K562 (cell line): Measurements from ENCODE around the gene PPP1R12B. TPM values are rescaled to one million over a fixed set of nuclear protein-coding genes. Genes with fewer than 3 reads are reported as not detected.

ENCODE experiments used
- ATAC-seq: fragments of 200-7000 bp; cut with Tn5 transposase; 3 replicates; pipeline ENCODE4 v1.9.1; 2020; ENCODE audit warnings: moderate library complexity
- BruUV-seq: library from RNA; stranded (reverse); fragments of 400-500 nt; replicated peaks from 2 replicates; lab custom pipeline; 2021; lab: Mats Ljungman, UMichigan
- CTCF ChIA-PET: fragments of 300-600 bp; formaldehyde crosslinking; extraction: SDS; loops from one replicate; lab custom pipeline; 2021; ENCODE audit warnings: low intra/inter-chr PET ratio; lab: Yijun Ruan, JAX
- POLR2A ChIA-PET: fragments of 300-600, 350-650 bp; sonication (Branson Sonifier 250); formaldehyde crosslinking; extraction: SDS; loops from one replicate; lab custom pipeline; 2021; ENCODE audit warnings: antibody characterized with exemption, inconsistent platforms; lab: Yijun Ruan, JAX
- DNase-seq, 4 experiments: peaks; one replicate each; pipeline versions ENCODE4 v3.0.0 to v3.0.0-alpha.2; 2011 to 2018; ENCODE audit warnings: low spot score in 3 of 4, mixed read lengths in 3 of 4; ENCODE audit errors: extremely low read depth in 1 of 4
- FAIRE-seq: peaks from 2 replicates; lab custom pipeline; 2011; peaks lifted over from hg19 to GRCh38; lab: Jason Lieb, UNC
- H2AFZ ChIP-seq: 2 replicates; pipeline ENCODE4 v1.6.0; 2011; ENCODE audit warnings: low read depth, low read length, control low read depth, inconsistent platforms
- H3K27ac ChIP-seq: fragments of 200-600 bp; 3 replicates; pipeline ENCODE4 v1.8.0; 2011; ENCODE audit warnings: low read depth, mild to moderate bottlenecking, control low read depth, inconsistent platforms, low read length, moderate library complexity, mixed read lengths; ENCODE audit errors: extremely low read depth
- H3K27me3 ChIP-seq, 2 experiments: fragments of 300-600 bp in 1 of 2; 2 replicates in 1 of 2; 3 replicates in 1 of 2; pipeline versions ENCODE4 v1.6.0 to v1.8.0; 2011; ENCODE audit warnings: inconsistent platforms in 2 of 2, low read length in 2 of 2, mild to moderate bottlenecking in 1 of 2, mixed read lengths in 1 of 2, moderate library complexity in 1 of 2; ENCODE audit not compliant: control insufficient read depth in 2 of 2, insufficient read depth in 2 of 2
- H3K36me3 ChIP-seq: fragments of 300-600 bp; 3 replicates; pipeline ENCODE4 v1.8.0; 2011; ENCODE audit warnings: mild to moderate bottlenecking, low read length, inconsistent platforms; ENCODE audit not compliant: control insufficient read depth, insufficient read depth
- H3K4me1 ChIP-seq, 2 experiments: fragments of 200-600 bp in 1 of 2; replicated peaks in 1 of 2; 2 replicates in 1 of 2; 3 replicates in 1 of 2; pipeline versions ENCODE4 v1.5.1 to v1.8.0; 2011; ENCODE audit warnings: inconsistent platforms in 2 of 2, low read length in 2 of 2, mild to moderate bottlenecking in 1 of 2, mixed read lengths in 1 of 2, moderate library complexity in 1 of 2; ENCODE audit not compliant: control insufficient read depth in 2 of 2, insufficient read depth in 2 of 2
- H3K4me2 ChIP-seq: 2 replicates; pipeline ENCODE4 v1.6.1; 2011; ENCODE audit warnings: low read length, control low read depth, inconsistent platforms, mixed read lengths; ENCODE audit not compliant: insufficient read depth
- H3K4me3 ChIP-seq: fragments of 200-600 bp; sonication (generic), shearing (Covaris generic); 2 replicates; pipeline ENCODE4 v1.5.1; 2016; ENCODE audit warnings: control low read depth, inconsistent platforms
- H3K79me2 ChIP-seq: fragments of 200-600 bp; 3 replicates; pipeline ENCODE4 v1.8.0; 2011; ENCODE audit warnings: low read length, inconsistent platforms; ENCODE audit not compliant: control insufficient read depth, insufficient read depth
- H3K9ac ChIP-seq, 2 experiments: 2 replicates each; pipeline versions ENCODE4 v1.6.0 to v1.6.1; 2011; ENCODE audit warnings: low read depth in 2 of 2, low read length in 2 of 2, control low read depth in 1 of 2, inconsistent platforms in 1 of 2, mild to moderate bottlenecking in 1 of 2, mixed read lengths in 1 of 2; ENCODE audit not compliant: insufficient read depth in 1 of 2
- H3K9me1 ChIP-seq: one replicate; pipeline ENCODE4 v1.6.0; 2011; ENCODE audit warnings: inconsistent platforms, mild to moderate bottlenecking, low read length, moderate library complexity; ENCODE audit not compliant: control insufficient read depth, insufficient read depth
- H3K9me3 ChIP-seq: replicated peaks from 2 replicates; pipeline ENCODE4 v1.5.1; 2011; ENCODE audit warnings: low read depth, low read length, inconsistent platforms; ENCODE audit not compliant: control insufficient read depth, insufficient read depth
- H4K20me1 ChIP-seq: replicated peaks from 2 replicates; pipeline ENCODE4 v1.6.1; 2011; ENCODE audit warnings: low read length, inconsistent platforms, mixed read lengths; ENCODE audit not compliant: control insufficient read depth, insufficient read depth
- EGR1 ChIP-seq: fragments of 450-650 bp; conservative IDR thresholded peaks from 2 replicates; pipeline ENCODE4 v1.6.1; 2017; ENCODE audit warnings: mild to moderate bottlenecking
- FOXJ2 ChIP-seq: fragments of 200-800 bp; sonication (Bioruptor generic); IDR thresholded peaks from 2 replicates; pipeline ENCODE4 v1.6.1; 2016; ENCODE audit warnings: missing genetic modification characterization, missing compliant biosample characterization
- FOXK2 ChIP-seq, 2 experiments: fragments of 450-650 bp; IDR thresholded peaks in 1 of 2; conservative IDR thresholded peaks in 1 of 2; 2 replicates each; pipeline ENCODE4 v1.6.1; 2016; ENCODE audit warnings: low read depth in 2 of 2, mild to moderate bottlenecking in 1 of 2
- KDM2B ChIP-seq: fragments of 250-450 bp; sonication (Bioruptor Pico); IDR thresholded peaks from 2 replicates; pipeline ENCODE4 v1.8.0; 2021; ENCODE audit warnings: mild to moderate bottlenecking, moderate library complexity
- MBD2 ChIP-seq: sonication (generic); IDR thresholded peaks from 2 replicates; pipeline ENCODE4 v1.6.1; 2016; ENCODE audit warnings: low read depth, borderline replicate concordance
- NCOA6 ChIP-seq: fragments of 450-650 bp; IDR thresholded peaks from 2 replicates; pipeline ENCODE4 v1.6.1; 2017; ENCODE audit warnings: mild to moderate bottlenecking
- NR2C2 ChIP-seq, 2 experiments: fragments of 200-800 bp in 1 of 2; sonication (Bioruptor generic) in 1 of 2; sonication (generic) in 1 of 2; formaldehyde crosslinking in 1 of 2; IDR thresholded peaks; 2 replicates each; pipeline versions ENCODE4 v1.6.1 to v1.8.0; 2016 to 2022; ENCODE audit warnings: mild to moderate bottlenecking in 1 of 2, missing compliant biosample characterization in 1 of 2, missing genetic modification characterization in 1 of 2, missing genetic modification reagents in 1 of 2
- POLR2G ChIP-seq: fragments of 200-400 bp; formaldehyde crosslinking; IDR thresholded peaks from 2 replicates; pipeline ENCODE4 v1.6.1; 2017; ENCODE audit warnings: low read depth, mild to moderate bottlenecking, antibody characterized with exemption, low read length, moderate library complexity
- SMARCE1 ChIP-seq: fragments of 450-650 bp; IDR thresholded peaks from 2 replicates; pipeline ENCODE4 v1.7.1; 2016; ENCODE audit warnings: mild to moderate bottlenecking
- TAF15 ChIP-seq: fragments of 200-400 bp; formaldehyde crosslinking; IDR thresholded peaks from 2 replicates; pipeline ENCODE4 v1.6.1; 2017; ENCODE audit warnings: mild to moderate bottlenecking, low read depth, low read length, moderate library complexity
- ZBED1 ChIP-seq: IDR thresholded peaks from 2 replicates; pipeline ENCODE4 v1.6.1; 2014
- ZC3H11A ChIP-seq: IDR thresholded peaks from 2 replicates; pipeline ENCODE4 v1.6.1; 2012; ENCODE audit warnings: low read depth, low read length, improper control_type of control experiment
- ZNF436 ChIP-seq: fragments of 250-450, 450-650 bp; sonication (Bioruptor Pico); formaldehyde crosslinking; IDR thresholded peaks from 2 replicates; pipeline ENCODE4 v1.7.0; 2020; ENCODE audit warnings: mild to moderate bottlenecking
- ZNF589 ChIP-seq: fragments of 200-800 bp; sonication (Bioruptor generic); IDR thresholded peaks from 2 replicates; pipeline ENCODE4 v1.6.1; 2016; ENCODE audit warnings: low read depth, missing genetic modification characterization, missing compliant biosample characterization
- ZSCAN29 ChIP-seq: fragments of 450-650 bp; IDR thresholded peaks from 2 replicates; pipeline ENCODE4 v1.6.1; 2017
- in situ Hi-C: fragments of 300-500 bp; cut with MboI; formaldehyde crosslinking; loops from 4 replicates; pipeline ENCODE4 v1.15.0; 2018; ENCODE audit warnings: inconsistent platforms, mixed read lengths
- intact Hi-C: fragments of 100-400 bp; cut with micrococcal nuclease; formaldehyde crosslinking; loops from 2 replicates; pipeline ENCODE4 v1.14.2; 2022
- polyA plus RNA-seq, 8 experiments: library from polyadenylated mRNA; depleted of rRNA in 4 of 8; stranded (reverse) in 5 of 8; unstranded in 3 of 8; fragments of >200 nt; fragmentation: Nextera tagmentation in 2 of 8; fragmentation: Illumina TruSeq in 1 of 8; extraction: Ambion mirVana in 2 of 8; extraction: Trizol in 1 of 8; gene quantifications; 2 replicates each; pipeline versions ENCODE4 v1.2.1 to v1.2.3, GENCODE V29; 2011 to 2014; ENCODE audit warnings: inconsistent platforms in 1 of 8, missing spikeins in 1 of 8
- total RNA-seq, 7 experiments: library from RNA; depleted of rRNA in 6 of 7; stranded (reverse); fragments of >200 nt in 6 of 7; fragmentation: Illumina TruSeq in 2 of 7; extraction: Trizol in 2 of 7; gene quantifications; 2 replicates each; pipeline versions ENCODE4 v1.2.1 to v1.2.3, GENCODE V29; 2011 to 2021; ENCODE audit warnings: low replicate concordance in 1 of 7
- TF ChIP-seq, protein P1 (sequence below): fragments of 450-650 bp; IDR thresholded peaks from 2 replicates; pipeline ENCODE4 v1.6.1; 2018; ENCODE audit not compliant: partially characterized antibody
- TF ChIP-seq, protein P2 (sequence below): fragments of 200-800 bp; sonication (Bioruptor generic); IDR thresholded peaks from 2 replicates; pipeline ENCODE4 v1.6.1; 2017; ENCODE audit warnings: missing genetic modification characterization, missing compliant biosample characterization

Gene PPP1R12B
- total and polyA plus RNA-seq, 9 of the 15 experiments (the other 6 are each of a cell fraction or from before 2014, with no cell fraction given) = 0.73 to 16.9 (median 13.6) TPM

DNA sequence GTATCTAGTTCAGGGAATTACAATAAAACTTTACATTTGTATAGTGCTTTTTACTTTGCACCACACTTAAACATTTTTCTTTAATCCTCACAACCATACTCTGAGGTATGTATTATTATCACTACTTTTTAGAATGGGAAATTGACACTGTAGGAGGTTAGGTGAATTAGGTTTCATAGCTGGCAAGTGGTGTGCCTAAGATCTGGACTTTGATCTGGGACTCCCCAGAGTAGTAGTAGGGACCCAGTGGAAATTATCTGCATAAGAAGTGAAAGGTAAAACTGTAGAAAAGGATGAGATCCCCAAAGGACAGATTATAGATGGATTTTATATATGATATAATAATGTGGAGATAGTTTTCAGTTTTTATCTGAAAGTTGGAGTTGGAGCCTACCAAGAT, 85.6 kb downstream of the PPP1R12B start:
- ATAC-seq (no peak), FAIRE-seq (no peak), DNase-seq (no peak)
- Histone ChIP-seq H3K79me2 (no peaks in the 10 kb centered on the region), H3K27me3 (no peaks in the 10 kb centered on the region), H3K9ac (no peak overlapping the region), H3K4me3 (no peak overlapping the region), H4K20me1 (0 out of 2 replicates have a peak, but pooled peaks cover 3% of the 10 kb centered on the region), H2AFZ (no peak overlapping the region), H3K9me3 (no peaks in the 10 kb centered on the region), H3K4me1 (peaks cover 2 to 8% of the 10 kb centered on the region in 2 experiments; a peak in 3 of 5 replicates), H3K9me1 (no peaks in the 10 kb centered on the region), H3K36me3 (peaks cover 41% of the 10 kb centered on the region; the same call in 2 of the 3 replicates), H3K27ac (no peak overlapping the region), H3K4me2 (no peak overlapping the region)
- ChIA-PET POLR2A (no interaction called here), CTCF (no interaction called here)
- in situ Hi-C loops = no loop called here
- no TSS peak for BruUV-seq
- intact Hi-C loops = no loop called here
- no peak for TF ChIP-seq KDM2B (CRISPR knock-in tag)
- TF ChIP-seq ZNF589 = no peak
- TF ChIP-seq ZSCAN29 = no peak
- no peak for TF ChIP-seq ZC3H11A
- no peak for TF ChIP-seq TAF15
- no peak for TF ChIP-seq NR2C2 (CRISPR knock-in tag; IDR thresholded peaks at IDR 0.05)
- TF ChIP-seq NR2C2 (tag; IDR thresholded peaks at IDR 0.05) = no peak
- no peak for TF ChIP-seq EGR1
- no peak for TF ChIP-seq NCOA6
- no peak for TF ChIP-seq ZNF436 (CRISPR knock-in tag)
- TF ChIP-seq, protein P1, sequence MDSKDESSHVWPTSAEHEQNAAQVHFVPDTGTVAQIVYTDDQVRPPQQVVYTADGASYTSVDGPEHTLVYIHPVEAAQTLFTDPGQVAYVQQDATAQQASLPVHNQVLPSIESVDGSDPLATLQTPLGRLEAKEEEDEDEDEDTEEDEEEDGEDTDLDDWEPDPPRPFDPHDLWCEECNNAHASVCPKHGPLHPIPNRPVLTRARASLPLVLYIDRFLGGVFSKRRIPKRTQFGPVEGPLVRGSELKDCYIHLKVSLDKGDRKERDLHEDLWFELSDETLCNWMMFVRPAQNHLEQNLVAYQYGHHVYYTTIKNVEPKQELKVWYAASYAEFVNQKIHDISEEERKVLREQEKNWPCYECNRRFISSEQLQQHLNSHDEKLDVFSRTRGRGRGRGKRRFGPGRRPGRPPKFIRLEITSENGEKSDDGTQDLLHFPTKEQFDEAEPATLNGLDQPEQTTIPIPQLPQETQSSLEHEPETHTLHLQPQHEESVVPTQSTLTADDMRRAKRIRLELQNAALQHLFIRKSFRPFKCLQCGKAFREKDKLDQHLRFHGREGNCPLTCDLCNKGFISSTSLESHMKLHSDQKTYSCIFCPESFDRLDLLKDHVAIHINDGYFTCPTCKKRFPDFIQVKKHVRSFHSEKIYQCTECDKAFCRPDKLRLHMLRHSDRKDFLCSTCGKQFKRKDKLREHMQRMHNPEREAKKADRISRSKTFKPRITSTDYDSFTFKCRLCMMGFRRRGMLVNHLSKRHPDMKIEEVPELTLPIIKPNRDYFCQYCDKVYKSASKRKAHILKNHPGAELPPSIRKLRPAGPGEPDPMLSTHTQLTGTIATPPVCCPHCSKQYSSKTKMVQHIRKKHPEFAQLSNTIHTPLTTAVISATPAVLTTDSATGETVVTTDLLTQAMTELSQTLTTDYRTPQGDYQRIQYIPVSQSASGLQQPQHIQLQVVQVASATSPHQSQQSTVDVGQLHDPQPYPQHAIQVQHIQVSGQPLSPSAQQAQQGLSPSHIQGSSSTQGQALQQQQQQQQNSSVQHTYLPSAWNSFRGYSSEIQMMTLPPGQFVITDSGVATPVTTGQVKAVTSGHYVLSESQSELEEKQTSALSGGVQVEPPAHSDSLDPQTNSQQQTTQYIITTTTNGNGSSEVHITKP = no peak
- TF ChIP-seq FOXJ2 = no peak
- TF ChIP-seq ZBED1 = no peak
- TF ChIP-seq SMARCE1 = no peak
- TF ChIP-seq POLR2G = no peak
- no peak for TF ChIP-seq MBD2
- no peak for TF ChIP-seq FOXK2 (conservative IDR thresholded peaks at IDR 0.05 in 1 of 2, IDR thresholded peaks at IDR 0.05 in 1 of 2; ENCODE audit: low read depth in 2 of 2)
- TF ChIP-seq, protein P2, sequence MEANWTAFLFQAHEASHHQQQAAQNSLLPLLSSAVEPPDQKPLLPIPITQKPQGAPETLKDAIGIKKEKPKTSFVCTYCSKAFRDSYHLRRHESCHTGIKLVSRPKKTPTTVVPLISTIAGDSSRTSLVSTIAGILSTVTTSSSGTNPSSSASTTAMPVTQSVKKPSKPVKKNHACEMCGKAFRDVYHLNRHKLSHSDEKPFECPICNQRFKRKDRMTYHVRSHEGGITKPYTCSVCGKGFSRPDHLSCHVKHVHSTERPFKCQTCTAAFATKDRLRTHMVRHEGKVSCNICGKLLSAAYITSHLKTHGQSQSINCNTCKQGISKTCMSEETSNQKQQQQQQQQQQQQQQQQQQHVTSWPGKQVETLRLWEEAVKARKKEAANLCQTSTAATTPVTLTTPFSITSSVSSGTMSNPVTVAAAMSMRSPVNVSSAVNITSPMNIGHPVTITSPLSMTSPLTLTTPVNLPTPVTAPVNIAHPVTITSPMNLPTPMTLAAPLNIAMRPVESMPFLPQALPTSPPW = no peak
- TF ChIP-seq, all 486 proteins: peak for 0
